MM.1S (cell line): ENCODE data around the gene PRDM1.

Experiments used
- EZH2 ChIP-seq: fragments of 300-600 bp; sonication (generic); optimal IDR thresholded peaks from 2 replicates; pipeline ENCODE3; 2017; ENCODE audit warnings: low read depth, mild to moderate bottlenecking, antibody characterized with exemption, low read length, mixed read lengths
- EZH2phosphoT487 ChIP-seq: fragments of 300-600 bp; sonication (generic); IDR thresholded peaks from 2 replicates; pipeline ENCODE4 v1.6.1; 2018; ENCODE audit warnings: antibody characterized with exemption, low read length
- TF ChIP-seq, protein P1 (sequence below): fragments of 300-600 bp; sonication (generic); IDR thresholded peaks from 2 replicates; pipeline ENCODE4 v1.5.1; 2016; ENCODE audit warnings: antibody characterized with exemption, low read length, mixed read lengths

DNA sequence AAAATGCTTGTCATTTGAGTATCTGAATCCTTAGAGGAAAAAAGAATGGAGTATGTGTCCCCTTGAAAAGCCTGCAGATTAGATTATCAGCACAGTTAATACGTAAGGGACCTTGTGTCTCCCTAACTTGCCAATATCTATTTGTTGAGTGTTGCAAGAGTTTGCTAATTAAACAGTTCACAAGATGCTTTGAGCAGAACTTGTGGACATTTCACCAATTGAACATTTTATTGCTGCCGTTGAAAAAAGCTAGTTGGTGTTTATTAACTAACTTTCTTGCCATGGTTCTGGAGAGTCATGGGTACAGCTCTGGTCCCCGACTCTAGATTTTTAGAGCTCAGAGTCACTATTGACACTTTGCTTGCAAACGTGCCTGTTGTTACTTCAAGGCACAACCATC is 30.6 kb upstream of the PRDM1 start:
- TF ChIP-seq, protein P1, sequence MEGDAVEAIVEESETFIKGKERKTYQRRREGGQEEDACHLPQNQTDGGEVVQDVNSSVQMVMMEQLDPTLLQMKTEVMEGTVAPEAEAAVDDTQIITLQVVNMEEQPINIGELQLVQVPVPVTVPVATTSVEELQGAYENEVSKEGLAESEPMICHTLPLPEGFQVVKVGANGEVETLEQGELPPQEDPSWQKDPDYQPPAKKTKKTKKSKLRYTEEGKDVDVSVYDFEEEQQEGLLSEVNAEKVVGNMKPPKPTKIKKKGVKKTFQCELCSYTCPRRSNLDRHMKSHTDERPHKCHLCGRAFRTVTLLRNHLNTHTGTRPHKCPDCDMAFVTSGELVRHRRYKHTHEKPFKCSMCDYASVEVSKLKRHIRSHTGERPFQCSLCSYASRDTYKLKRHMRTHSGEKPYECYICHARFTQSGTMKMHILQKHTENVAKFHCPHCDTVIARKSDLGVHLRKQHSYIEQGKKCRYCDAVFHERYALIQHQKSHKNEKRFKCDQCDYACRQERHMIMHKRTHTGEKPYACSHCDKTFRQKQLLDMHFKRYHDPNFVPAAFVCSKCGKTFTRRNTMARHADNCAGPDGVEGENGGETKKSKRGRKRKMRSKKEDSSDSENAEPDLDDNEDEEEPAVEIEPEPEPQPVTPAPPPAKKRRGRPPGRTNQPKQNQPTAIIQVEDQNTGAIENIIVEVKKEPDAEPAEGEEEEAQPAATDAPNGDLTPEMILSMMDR: no peak
- no peak for TF ChIP-seq EZH2
- no peak for TF ChIP-seq EZH2phosphoT487
